HG03378 (cell line): ENCODE data around the gene EFCAB8.
A peak's percentile ranks its signal among the peaks of the same experiment; 100 is the strongest.
"Not testable (repeated sequence)": the region's sequence is repeated elsewhere in the genome, so short reads cannot be mapped to it uniquely, and the experiment has no call there.

Experiments
- ATAC-seq: cut with Tn5 transposase; IDR thresholded peaks from one replicate; pipeline ENCODE4 v1.9.1; 2021; ENCODE audit warnings: mild to moderate bottlenecking, moderate library complexity; ENCODE audit not compliant: unreplicated experiment

The EFCAB8 gene

GRCh38 chr20:32970115-32970972, 111.6 kb downstream of the EFCAB8 start:
- no peak for ATAC-seq

- no peak for ATAC-seq
These were observed 112.2 kb downstream of the EFCAB8 start for GRCh38 chr20:32970973-32971300.

GRCh38 chr20:32971703-32972161, 113.0 kb downstream of the EFCAB8 start:
- peak; percentile 13 for ATAC-seq

- peak; percentile 86 for ATAC-seq
These were observed 113.7 kb downstream of the EFCAB8 start for GRCh38 chr20:32972181-32973076.

GRCh38 chr20:32973077-32973717, 114.5 kb downstream of the EFCAB8 start:
- ATAC-seq, result no peak

- ATAC-seq, result not testable (repeated sequence)
These were observed 115.7 kb downstream of the EFCAB8 start for GRCh38 chr20:32974204-32975064.

- not testable (repeated sequence) for ATAC-seq
These were observed 116.4 kb downstream of the EFCAB8 start for GRCh38 chr20:32975121-32975520.

- no peak for ATAC-seq
These were observed 117.3 kb downstream of the EFCAB8 start for GRCh38 chr20:32975698-32976674.

GRCh38 chr20:32976746-32977145, 118.0 kb downstream of the EFCAB8 start:
- ATAC-seq, result no peak

- no peak for ATAC-seq
These were observed 118.7 kb downstream of the EFCAB8 start for GRCh38 chr20:32977281-32978008.

- ATAC-seq, result no peak
These were observed 119.2 kb downstream of the EFCAB8 start for GRCh38 chr20:32978009-32978335.

- ATAC-seq, result no peak
These were observed 120.7 kb downstream of the EFCAB8 start for GRCh38 chr20:32979201-32979998.

GRCh38 chr20:32980131-32980941, 121.6 kb downstream of the EFCAB8 start:
- no peak for ATAC-seq

- ATAC-seq, result no peak
These were observed 122.3 kb downstream of the EFCAB8 start for GRCh38 chr20:32980990-32981389.

GRCh38 chr20:32982617-32983458, 124.1 kb downstream of the EFCAB8 start:
- ATAC-seq, result no peak

GRCh38 chr20:32983459-32984112, 124.9 kb downstream of the EFCAB8 start:
- no peak for ATAC-seq
